Measurements from ENCODE around the gene UBA52.

GRCh38 chr19:18610245-18610555, 38.5 kb downstream of the UBA52 start:
- TF ChIP-seq POLR2A (IDR thresholded peaks at IDR 0.05) (no peak), CTCF (IDR thresholded peaks at IDR 0.05) (no peak)

Measured in Peyer's patch (tissue), 4 donors.